ENCODE results near the gene PCSK5.

The PCSK5 gene

DNA sequence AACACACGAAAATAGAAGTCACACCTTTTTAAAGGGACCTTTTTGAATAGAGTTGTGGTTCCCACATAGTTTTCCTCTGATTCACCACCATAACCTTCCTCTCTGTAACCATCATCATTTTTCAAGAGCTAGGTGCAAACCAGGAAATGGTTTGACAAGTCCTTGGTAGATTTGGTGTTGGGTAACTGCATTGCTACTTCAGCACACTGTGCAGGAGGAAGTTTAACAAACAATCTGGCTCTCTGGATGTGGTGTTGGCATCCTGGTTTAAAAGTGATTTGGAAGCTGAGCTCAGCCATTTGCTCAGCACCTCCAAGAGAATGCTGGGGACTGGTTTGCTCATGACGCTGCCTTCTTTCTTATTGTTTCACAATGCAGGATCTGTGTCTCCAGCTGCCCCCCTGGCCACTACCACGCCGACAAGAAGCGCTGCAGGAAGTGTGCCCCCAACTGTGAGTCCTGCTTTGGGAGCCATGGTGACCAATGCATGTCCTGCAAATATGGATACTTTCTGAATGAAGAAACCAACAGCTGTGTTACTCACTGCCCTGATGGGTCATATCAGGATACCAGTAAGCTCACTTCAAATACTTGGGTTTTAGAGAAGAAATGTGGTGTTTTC is 290.7 kb downstream of the PCSK5 start:
- no peaks in the 10 kb centered on the region for H3K4me1 ChIP-seq (ENCODE audit: insufficient read depth, low read length)
- no peak for ATAC-seq (ENCODE audit: insufficient read depth, low read depth)
- H3K27me3 ChIP-seq (ENCODE audit: insufficient read depth, low read length, poor library complexity): no peaks in the 10 kb centered on the region
- H4K20me1 ChIP-seq (ENCODE audit: insufficient read depth, low read length): no peaks in the 10 kb centered on the region
- no peak for DNase-seq
- peaks cover 37% of the 10 kb centered on the region for H3K36me3 ChIP-seq (ENCODE audit: insufficient read depth, low read length)
- H3K79me2 ChIP-seq (ENCODE audit: insufficient read depth, low read length): no peaks in the 10 kb centered on the region
- no peak overlapping the region for H3K9ac ChIP-seq (ENCODE audit: low read depth, low read length)
- H3K4me2 ChIP-seq (ENCODE audit: insufficient read depth, low read length): no peak overlapping the region
- no peaks in the 10 kb centered on the region for H3K9me3 ChIP-seq (ENCODE audit: insufficient read depth, low read length, severe bottlenecking)
- no peak overlapping the region for H3K4me3 ChIP-seq (ENCODE audit: low read depth in 1 of 2, low read length in 2 of 2)
- H3K27ac ChIP-seq (ENCODE audit: low read length): no peak overlapping the region
- no peak overlapping the region for H2AFZ ChIP-seq (ENCODE audit: low read depth, low read length)
- TF ChIP-seq, protein P1, sequence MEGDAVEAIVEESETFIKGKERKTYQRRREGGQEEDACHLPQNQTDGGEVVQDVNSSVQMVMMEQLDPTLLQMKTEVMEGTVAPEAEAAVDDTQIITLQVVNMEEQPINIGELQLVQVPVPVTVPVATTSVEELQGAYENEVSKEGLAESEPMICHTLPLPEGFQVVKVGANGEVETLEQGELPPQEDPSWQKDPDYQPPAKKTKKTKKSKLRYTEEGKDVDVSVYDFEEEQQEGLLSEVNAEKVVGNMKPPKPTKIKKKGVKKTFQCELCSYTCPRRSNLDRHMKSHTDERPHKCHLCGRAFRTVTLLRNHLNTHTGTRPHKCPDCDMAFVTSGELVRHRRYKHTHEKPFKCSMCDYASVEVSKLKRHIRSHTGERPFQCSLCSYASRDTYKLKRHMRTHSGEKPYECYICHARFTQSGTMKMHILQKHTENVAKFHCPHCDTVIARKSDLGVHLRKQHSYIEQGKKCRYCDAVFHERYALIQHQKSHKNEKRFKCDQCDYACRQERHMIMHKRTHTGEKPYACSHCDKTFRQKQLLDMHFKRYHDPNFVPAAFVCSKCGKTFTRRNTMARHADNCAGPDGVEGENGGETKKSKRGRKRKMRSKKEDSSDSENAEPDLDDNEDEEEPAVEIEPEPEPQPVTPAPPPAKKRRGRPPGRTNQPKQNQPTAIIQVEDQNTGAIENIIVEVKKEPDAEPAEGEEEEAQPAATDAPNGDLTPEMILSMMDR (IDR thresholded peaks at IDR 0.05; ENCODE audit: borderline replicate concordance, extremely low read depth, low read length, poor library complexity, severe bottlenecking): no peak
- TF ChIP-seq EZH2 (IDR thresholded peaks at IDR 0.05; ENCODE audit: borderline replicate concordance, low read depth, low read length, severe bottlenecking): no peak

DNA sequence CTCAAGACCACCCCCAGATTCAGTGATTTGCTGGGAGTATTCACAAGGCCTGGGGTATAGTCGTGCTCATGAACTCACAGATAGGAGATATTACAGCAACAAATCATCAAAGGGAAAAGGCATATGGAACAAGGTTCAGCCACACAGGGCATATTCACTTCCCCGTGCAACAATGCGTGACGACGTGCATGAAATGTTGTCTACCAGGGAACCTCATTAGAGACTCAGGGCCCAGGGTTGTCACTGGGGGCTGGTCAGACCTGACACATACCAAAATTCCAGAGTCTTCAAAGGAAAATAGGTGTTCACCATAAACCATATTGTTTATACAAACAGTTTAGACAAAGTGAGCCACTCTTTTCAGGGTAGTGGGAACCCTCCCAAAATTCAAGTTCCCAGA is 291.3 kb downstream of the PCSK5 start:
- ATAC-seq (ENCODE audit: insufficient read depth, low read depth) (no peak), DNase-seq (no peak)
- Histone ChIP-seq H3K4me1 (ENCODE audit: insufficient read depth, low read length) (no peaks in the 10 kb centered on the region), H3K4me2 (ENCODE audit: insufficient read depth, low read length) (no peak overlapping the region), H3K4me3 (ENCODE audit: low read depth in 1 of 2, low read length in 2 of 2) (no peak overlapping the region), H2AFZ (ENCODE audit: low read depth, low read length) (no peak overlapping the region), H3K36me3 (ENCODE audit: insufficient read depth, low read length) (peaks cover 37% of the 10 kb centered on the region), H4K20me1 (ENCODE audit: insufficient read depth, low read length) (no peaks in the 10 kb centered on the region), H3K27ac (ENCODE audit: low read length) (no peak overlapping the region), H3K27me3 (ENCODE audit: insufficient read depth, low read length, poor library complexity) (no peaks in the 10 kb centered on the region), H3K9me3 (ENCODE audit: insufficient read depth, low read length, severe bottlenecking) (no peaks in the 10 kb centered on the region), H3K79me2 (ENCODE audit: insufficient read depth, low read length) (no peaks in the 10 kb centered on the region), H3K9ac (ENCODE audit: low read depth, low read length) (no peak overlapping the region)
- TF ChIP-seq EZH2 (IDR thresholded peaks at IDR 0.05; ENCODE audit: borderline replicate concordance, low read depth, low read length, severe bottlenecking): no peak
- TF ChIP-seq, protein P1 (IDR thresholded peaks at IDR 0.05; ENCODE audit: borderline replicate concordance, extremely low read depth, low read length, poor library complexity, severe bottlenecking): no peak

DNA sequence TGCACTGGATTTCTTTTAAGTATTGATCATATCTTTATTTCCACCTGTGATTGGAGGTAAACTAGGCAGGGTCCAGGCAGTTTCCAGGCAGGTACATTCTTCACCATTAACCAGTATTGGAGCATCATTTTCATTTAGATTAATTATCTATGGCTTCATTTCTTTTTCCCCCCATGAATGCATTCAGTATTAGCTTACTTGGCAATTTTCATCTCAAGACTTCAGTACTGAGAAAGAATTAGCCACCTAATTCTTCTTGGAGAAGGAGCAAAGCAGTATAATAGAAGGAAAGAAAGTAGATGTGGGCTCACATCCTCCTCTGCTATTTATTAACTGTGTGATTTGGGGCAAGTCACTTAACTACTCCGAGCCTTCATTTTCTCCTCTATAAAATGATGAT is 295.0 kb downstream of the PCSK5 start:
- no peak overlapping the region for H3K4me3 ChIP-seq (ENCODE audit: low read depth in 1 of 2, low read length in 2 of 2)
- no peak for TF ChIP-seq EZH2 (IDR thresholded peaks at IDR 0.05; ENCODE audit: borderline replicate concordance, low read depth, low read length, severe bottlenecking)
- TF ChIP-seq, protein P1 (IDR thresholded peaks at IDR 0.05; ENCODE audit: borderline replicate concordance, extremely low read depth, low read length, poor library complexity, severe bottlenecking): no peak
- H2AFZ ChIP-seq (ENCODE audit: low read depth, low read length): no peak overlapping the region
- peaks cover 32% of the 10 kb centered on the region for H3K36me3 ChIP-seq (ENCODE audit: insufficient read depth, low read length)
- ATAC-seq (ENCODE audit: insufficient read depth, low read depth) (no peak), DNase-seq (no peak)
- no peak overlapping the region for H3K4me2 ChIP-seq (ENCODE audit: insufficient read depth, low read length)
- H4K20me1 ChIP-seq (ENCODE audit: insufficient read depth, low read length): no peaks in the 10 kb centered on the region
- no peaks in the 10 kb centered on the region for H3K9me3 ChIP-seq (ENCODE audit: insufficient read depth, low read length, severe bottlenecking)
- no peaks in the 10 kb centered on the region for H3K27me3 ChIP-seq (ENCODE audit: insufficient read depth, low read length, poor library complexity)
- H3K27ac ChIP-seq (ENCODE audit: low read length): no peak overlapping the region
- no peak overlapping the region for H3K9ac ChIP-seq (ENCODE audit: low read depth, low read length)
- no peaks in the 10 kb centered on the region for H3K4me1 ChIP-seq (ENCODE audit: insufficient read depth, low read length)
- H3K79me2 ChIP-seq (ENCODE audit: insufficient read depth, low read length): no peaks in the 10 kb centered on the region

Data from DND-41 (cell line).